Heart left ventricle (tissue), 13 donors: ENCODE measurements around the gene MYH6.

ENCODE experiments used
- CTCF ChIP-seq, 12 donors: fragments of 200-600 bp; sonication (generic) in 4 of 12; IDR thresholded peaks; one replicate each; pipeline versions ENCODE4 v1.5.0 to v1.8.0; 2018 to 2022; ENCODE audit warnings: antibody characterized with exemption in 12 of 12, mild to moderate bottlenecking in 5 of 12
- POLR2A ChIP-seq, 2 donors: fragments of 450-650 bp; IDR thresholded peaks; one replicate each; pipeline ENCODE4 v1.6.1; 2017; ENCODE audit warnings: antibody characterized with exemption in 2 of 2, mild to moderate bottlenecking in 2 of 2, moderate library complexity in 2 of 2
- donor health status: ischemic (EF 13 %, LVEDD 7.1; RV severe dilation, severe dysfunction).
- donor health status: DM: no; HTN: yes; CAD: no.
- donor health status: DM: no; HTN: no; CAD: no.
- donor health status: ischemic (EF 25% LVEDD 6.9; RV normal size, moderate dysfunction).
- donor health status: ischemic (EF 25% LVEDD 5.7; RV mildly dilated, moderate dysfunction).
- donor health status: ischemic (EF 35%, LVEDD 5.7; RV mildly dilated, moderate dysfunction).
- donor health status: nonischemic (EF 11% LVEDD 7.7; RV severe dilation, severe dysfunction).
- donor health status: DM: yes; HTN: yes; CAD: no.
- donor health status: PGD.
- donor health status: ischemic (EF 29% LVEDD 5.4; RV normal size, mild dysfunction).
- donor health status: nonischemic (EF 23%, LVEDD 6.1; RV moderate dilation, normal function).

DNA sequence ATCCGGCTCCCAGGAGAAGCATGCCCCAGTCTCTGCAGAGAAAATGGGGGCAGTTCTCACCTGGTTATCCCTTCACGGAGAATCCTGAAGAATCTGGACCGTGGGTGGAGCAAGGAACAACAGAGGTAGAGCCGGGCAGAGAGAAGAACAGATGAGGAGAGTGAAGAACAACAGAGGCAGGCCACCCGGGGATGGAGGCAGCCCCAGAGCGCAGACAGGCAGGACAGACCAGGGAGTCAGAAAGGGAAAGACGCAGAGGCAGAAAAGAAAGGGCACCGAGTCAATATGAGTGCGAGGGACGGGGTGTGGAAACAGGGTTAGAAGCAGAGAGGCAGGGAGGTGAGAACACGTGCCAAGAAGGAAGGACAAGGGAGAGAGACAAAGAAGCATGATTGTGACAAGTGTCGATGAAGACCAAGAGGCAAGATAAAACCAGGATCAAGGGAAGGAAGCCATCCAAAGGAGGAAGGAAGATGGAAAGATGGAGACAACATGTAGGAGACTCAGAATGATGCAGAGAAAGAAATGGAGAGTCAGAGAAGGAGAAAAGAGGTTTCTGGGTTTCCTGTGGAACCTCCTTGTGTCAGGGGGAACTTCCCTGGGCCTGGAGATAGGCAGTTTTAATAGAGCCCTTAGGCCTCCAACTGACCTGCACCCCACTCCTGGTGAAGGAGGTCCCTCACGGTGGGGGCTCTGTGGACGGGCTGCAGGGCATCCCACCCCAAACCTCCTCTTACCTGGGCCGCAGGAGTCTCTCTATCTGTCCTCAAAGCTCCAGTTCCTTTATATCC is at the start of gene MYH6:
- TF ChIP-seq POLR2A (IDR thresholded peaks at IDR 0.05): peak; percentile 53 to 77
- TF ChIP-seq CTCF (IDR thresholded peaks at IDR 0.05): no peak
